GM19324 (cell line): ENCODE measurements around the gene TUSC2.
"Not testable (repeated sequence)": the region's sequence is repeated elsewhere in the genome, so short reads cannot be mapped to it uniquely, and the experiment has no call there.

Source experiments
- ATAC-seq: cut with Tn5 transposase; IDR thresholded peaks from one replicate; pipeline ENCODE4 v1.9.1; 2021; ENCODE audit warnings: mild to moderate bottlenecking, moderate library complexity; ENCODE audit not compliant: unreplicated experiment, low FRiP score

The TUSC2 gene

GRCh38 chr3:50297384-50297775 is 30.6 kb downstream of the TUSC2 start:
- ATAC-seq, result no peak

GRCh38 chr3:50296721-50297383 is 31.2 kb downstream of the TUSC2 start:
- ATAC-seq, result no peak

GRCh38 chr3:50295553-50296431 is 32.2 kb downstream of the TUSC2 start:
- ATAC-seq, result no peak

- no peak for ATAC-seq
Observed at GRCh38 chr3:50294492-50295403, 33.3 kb downstream of the TUSC2 start.

- ATAC-seq, result no peak
Observed at GRCh38 chr3:50294089-50294488, 33.9 kb downstream of the TUSC2 start.

- ATAC-seq, result no peak
Observed at GRCh38 chr3:50293079-50293801, 34.8 kb downstream of the TUSC2 start.

- peak; percentile 89 for ATAC-seq
Observed at GRCh38 chr3:50292159-50293078, 35.6 kb downstream of the TUSC2 start, which contains the start of gene IFRD2. TSS of gene IFRD2 (minus strand) at chr3:50292429. CDS start at chr3:50292274, 155 bp downstream.

GRCh38 chr3:50290161-50290641 is 37.8 kb downstream of the TUSC2 start:
- no peak for ATAC-seq

GRCh38 chr3:50289130-50289529 is 38.9 kb downstream of the TUSC2 start:
- ATAC-seq, result no peak

- ATAC-seq, result no peak
Observed at GRCh38 chr3:50288387-50289007, 39.5 kb downstream of the TUSC2 start.

GRCh38 chr3:50287262-50287661 is 40.8 kb downstream of the TUSC2 start:
- ATAC-seq, result no peak

GRCh38 chr3:50286322-50287227 is 41.4 kb downstream of the TUSC2 start:
- ATAC-seq, result no peak

- not testable (repeated sequence) for ATAC-seq
Observed at GRCh38 chr3:50284121-50284520, 43.9 kb downstream of the TUSC2 start.

GRCh38 chr3:50279255-50280016 is 48.6 kb downstream of the TUSC2 start:
- ATAC-seq, result no peak

GRCh38 chr3:50278880-50279224 is 49.2 kb downstream of the TUSC2 start, which contains the start of gene LSMEM2:
TSS of gene LSMEM2 (plus strand) at chr3:50279087. CDS start at chr3:50279114, 27 bp downstream.
- no peak for ATAC-seq

- ATAC-seq, result no peak
Observed at GRCh38 chr3:50278123-50278879, 49.7 kb downstream of the TUSC2 start.
